ENCODE data around the gene AUTS2. TPM values are rescaled to one million over a fixed set of nuclear protein-coding genes. Genes with fewer than 3 reads are reported as not detected.

Gene AUTS2
- total RNA-seq, 1 donor from 2014 or later, result 10.3 TPM

DNA sequence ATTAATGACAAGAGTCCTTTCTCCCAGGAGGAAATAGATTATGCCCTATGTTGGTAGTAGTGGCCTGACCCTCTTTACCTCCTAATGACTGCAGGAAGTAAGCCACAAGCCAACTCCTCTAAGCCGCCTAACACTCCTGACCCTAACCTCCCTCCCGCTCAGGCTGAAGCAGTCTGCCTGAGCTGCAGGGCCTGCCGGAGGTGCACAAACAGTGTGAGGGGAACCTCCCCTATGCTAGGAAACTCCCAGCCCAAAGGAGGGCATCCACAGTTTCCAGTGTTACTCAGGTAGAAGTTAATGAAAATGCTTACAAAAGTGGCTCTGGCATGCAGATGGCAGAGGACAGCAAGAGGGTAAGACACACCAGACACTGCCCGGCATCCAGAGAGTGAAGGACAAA is 1239.3 kb downstream of the AUTS2 start:
- DNase-seq (ENCODE audit: low spot score), result no peak
- intact Hi-C loops (cut with DNase I), result no loop called here

DNA sequence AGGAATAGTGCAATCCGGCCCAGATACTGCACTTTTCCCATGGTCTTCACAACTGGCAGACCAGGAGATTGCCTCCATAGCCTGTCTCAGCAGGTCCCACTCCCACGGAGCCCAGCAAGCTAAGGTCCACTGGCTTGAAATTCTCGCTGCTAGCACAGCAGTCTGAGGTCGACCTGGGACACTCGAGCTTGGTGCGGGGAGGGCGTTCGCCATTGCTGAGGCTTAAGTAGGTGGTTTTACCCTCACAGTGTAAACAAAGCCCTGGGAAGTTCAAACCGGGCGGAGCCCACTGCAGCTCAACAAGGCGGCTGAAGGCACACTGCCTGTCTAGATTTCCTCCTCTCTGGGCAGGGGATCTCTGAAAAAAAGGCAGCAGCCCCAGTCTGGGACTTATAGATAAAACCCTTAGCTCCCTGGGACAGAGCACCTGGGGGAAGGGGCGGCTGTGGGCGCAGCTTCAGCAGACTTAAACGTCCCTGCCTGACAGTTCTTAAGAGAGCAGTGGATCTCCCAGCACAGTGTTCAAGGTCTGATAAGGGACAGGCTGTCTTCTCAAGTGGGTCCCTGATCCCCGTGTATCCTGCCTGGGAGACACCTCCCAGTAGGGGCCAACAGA is 1240.1 kb downstream of the AUTS2 start:
- no peak for DNase-seq (ENCODE audit: low spot score)
- intact Hi-C loops (cut with DNase I), result no loop called here

Data from cardiac septum (tissue), 1 donor.